DND-41 (cell line): Measurements from ENCODE around the gene OPALIN.

ENCODE experiments used
- ATAC-seq: fragments of 200-7000 bp; cut with Tn5 transposase; 3 replicates; pipeline ENCODE4 v1.9.1; 2021; ENCODE audit warnings: low read depth; ENCODE audit not compliant: insufficient read depth
- DNase-seq: peaks from one replicate; pipeline ENCODE4 v3.0.0-alpha.2; 2020
- H2AFZ ChIP-seq: 2 replicates; pipeline ENCODE4 v1.6.0; 2012; ENCODE audit warnings: low read depth, low read length
- H3K27ac ChIP-seq: 2 replicates; pipeline ENCODE4 v1.5.1; 2012; ENCODE audit warnings: low read length, inconsistent platforms
- H3K27me3 ChIP-seq: fragments of 200-600 bp; sonication (generic); 2 replicates; pipeline ENCODE4 v1.6.0; 2012; ENCODE audit warnings: low read length, mild to moderate bottlenecking, inconsistent platforms; ENCODE audit not compliant: insufficient read depth, poor library complexity
- H3K36me3 ChIP-seq: 2 replicates; pipeline ENCODE4 v1.5.1; 2012; ENCODE audit warnings: low read length, inconsistent platforms; ENCODE audit not compliant: insufficient read depth
- H3K4me1 ChIP-seq: 2 replicates; pipeline ENCODE4 v1.5.1; 2012; ENCODE audit warnings: mild to moderate bottlenecking, low read length; ENCODE audit not compliant: insufficient read depth
- H3K4me2 ChIP-seq: 2 replicates; pipeline ENCODE4 v1.6.0; 2012; ENCODE audit warnings: mild to moderate bottlenecking, moderate library complexity, low read length, inconsistent platforms; ENCODE audit not compliant: insufficient read depth
- H3K4me3 ChIP-seq, 2 experiments: fragments of 200-600 bp in 1 of 2; shearing (Covaris generic) in 1 of 2; 2 replicates each; pipeline ENCODE4 v1.5.1; 2012 to 2016; ENCODE audit warnings: inconsistent platforms in 2 of 2, low read length in 2 of 2, mild to moderate bottlenecking in 2 of 2, low read depth in 1 of 2, moderate library complexity in 1 of 2
- H3K79me2 ChIP-seq: 2 replicates; pipeline ENCODE4 v1.6.0; 2012; ENCODE audit warnings: low read length, inconsistent platforms; ENCODE audit not compliant: insufficient read depth
- H3K9ac ChIP-seq: 2 replicates; pipeline ENCODE4 v1.6.0; 2012; ENCODE audit warnings: low read depth, mild to moderate bottlenecking, inconsistent platforms, low read length, moderate library complexity
- H3K9me3 ChIP-seq: 2 replicates; pipeline ENCODE4 v1.5.1; 2012; ENCODE audit warnings: low read length, moderate library complexity, mild to moderate bottlenecking, inconsistent platforms; ENCODE audit not compliant: insufficient read depth, severe bottlenecking
- H4K20me1 ChIP-seq: 2 replicates; pipeline ENCODE4 v1.6.0; 2012; ENCODE audit warnings: low read length; ENCODE audit not compliant: insufficient read depth
- EZH2 ChIP-seq: IDR thresholded peaks from 3 replicates; pipeline ENCODE4 v1.6.1; 2012; ENCODE audit warnings: borderline replicate concordance, low read depth, mild to moderate bottlenecking, moderate library complexity, low read length, inconsistent platforms; ENCODE audit not compliant: severe bottlenecking
- TF ChIP-seq, protein P1 (sequence below): IDR thresholded peaks from 2 replicates; pipeline ENCODE4 v1.5.1; 2012; ENCODE audit warnings: borderline replicate concordance, low read length, moderate library complexity, mild to moderate bottlenecking; ENCODE audit not compliant: poor library complexity, severe bottlenecking; ENCODE audit errors: extremely low read depth

OPALIN gene

DNA sequence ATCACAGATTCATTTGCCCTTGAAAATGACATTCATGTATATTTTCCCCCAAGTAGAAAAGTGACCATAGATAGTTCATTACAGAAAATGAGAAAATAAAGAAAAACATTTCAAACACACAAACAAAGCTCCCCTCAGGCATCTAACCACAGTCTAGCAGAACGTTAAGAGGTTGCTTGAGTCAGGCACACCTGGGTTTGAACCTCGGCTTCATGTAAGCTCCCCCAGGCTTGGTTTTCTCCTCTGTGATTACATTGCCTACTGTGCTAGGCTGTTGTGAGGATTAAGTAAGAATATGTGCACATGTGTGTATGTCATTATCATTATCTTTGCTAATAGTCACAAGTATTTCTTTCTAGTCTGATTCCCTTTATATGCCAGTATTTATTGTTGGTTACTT lies 45.5 kb downstream of the OPALIN start:
- TF ChIP-seq EZH2, result no peak
- TF ChIP-seq, protein P1, sequence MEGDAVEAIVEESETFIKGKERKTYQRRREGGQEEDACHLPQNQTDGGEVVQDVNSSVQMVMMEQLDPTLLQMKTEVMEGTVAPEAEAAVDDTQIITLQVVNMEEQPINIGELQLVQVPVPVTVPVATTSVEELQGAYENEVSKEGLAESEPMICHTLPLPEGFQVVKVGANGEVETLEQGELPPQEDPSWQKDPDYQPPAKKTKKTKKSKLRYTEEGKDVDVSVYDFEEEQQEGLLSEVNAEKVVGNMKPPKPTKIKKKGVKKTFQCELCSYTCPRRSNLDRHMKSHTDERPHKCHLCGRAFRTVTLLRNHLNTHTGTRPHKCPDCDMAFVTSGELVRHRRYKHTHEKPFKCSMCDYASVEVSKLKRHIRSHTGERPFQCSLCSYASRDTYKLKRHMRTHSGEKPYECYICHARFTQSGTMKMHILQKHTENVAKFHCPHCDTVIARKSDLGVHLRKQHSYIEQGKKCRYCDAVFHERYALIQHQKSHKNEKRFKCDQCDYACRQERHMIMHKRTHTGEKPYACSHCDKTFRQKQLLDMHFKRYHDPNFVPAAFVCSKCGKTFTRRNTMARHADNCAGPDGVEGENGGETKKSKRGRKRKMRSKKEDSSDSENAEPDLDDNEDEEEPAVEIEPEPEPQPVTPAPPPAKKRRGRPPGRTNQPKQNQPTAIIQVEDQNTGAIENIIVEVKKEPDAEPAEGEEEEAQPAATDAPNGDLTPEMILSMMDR, result no peak
- H3K4me1 ChIP-seq, result peaks cover 76% of the 10 kb centered on the region
- no peaks in the 10 kb centered on the region for H4K20me1 ChIP-seq
- peak overlapping the region; percentile 89 for H3K27ac ChIP-seq
- no peak overlapping the region for H2AFZ ChIP-seq
- peak overlapping the region; percentile 31 for H3K9ac ChIP-seq
- H3K27me3 ChIP-seq, result no peaks in the 10 kb centered on the region
- DNase-seq, result peak; percentile 66
- no peaks in the 10 kb centered on the region for H3K9me3 ChIP-seq
- ATAC-seq, result peak; percentile 90
- H3K4me3 ChIP-seq, result 0 out of 4 replicates have a peak overlapping the region, but pooled peaks of 1 of the 2 experiments have one; percentile 8
- peaks cover 30% of the 10 kb centered on the region for H3K36me3 ChIP-seq
- H3K79me2 ChIP-seq, result peaks cover 77% of the 10 kb centered on the region
- H3K4me2 ChIP-seq, result peak overlapping the region; percentile 49

DNA sequence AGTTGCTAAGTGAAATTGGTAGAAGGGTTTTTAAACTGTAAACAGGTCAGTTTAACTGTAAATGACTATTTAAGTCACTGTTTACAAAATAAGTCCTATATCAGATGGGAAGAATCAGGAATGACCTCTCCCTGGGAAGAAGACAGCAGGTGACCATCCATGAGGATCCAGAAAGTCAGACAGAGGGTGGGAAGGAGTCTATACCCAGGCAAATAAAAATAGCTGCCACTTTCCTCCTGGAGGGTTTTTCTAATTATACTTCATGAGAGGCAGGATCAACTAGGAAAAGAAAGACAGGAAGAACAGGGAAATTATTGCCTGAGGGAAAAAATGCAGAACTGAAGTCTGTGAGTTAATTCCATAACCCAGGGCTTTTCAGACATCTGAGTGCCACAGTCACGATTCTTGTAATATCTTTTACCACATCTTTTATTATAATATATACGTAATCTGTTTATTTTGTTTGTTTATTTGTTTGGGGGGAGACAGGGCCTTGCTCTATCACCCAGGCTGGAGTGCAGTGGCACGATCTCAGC lies 47.6 kb downstream of the OPALIN start:
- Histone ChIP-seq H3K36me3 (peaks cover 21% of the 10 kb centered on the region), H3K9me3 (no peaks in the 10 kb centered on the region), H3K4me2 (peak overlapping the region; percentile 28; the same call in 1 of the 2 replicates), H4K20me1 (no peaks in the 10 kb centered on the region), H3K9ac (peak overlapping the region; percentile 19; the same call in 1 of the 2 replicates), H3K27ac (peak overlapping the region; percentile 82), H3K4me3 (no peak overlapping the region), H3K4me1 (peaks cover 94% of the 10 kb centered on the region), H2AFZ (no peak overlapping the region), H3K27me3 (no peaks in the 10 kb centered on the region), H3K79me2 (peaks cover 87% of the 10 kb centered on the region)
- TF ChIP-seq, protein P1, result no peak
- TF ChIP-seq EZH2, result no peak
- DNase-seq, result no peak
- no peak for ATAC-seq

DNA sequence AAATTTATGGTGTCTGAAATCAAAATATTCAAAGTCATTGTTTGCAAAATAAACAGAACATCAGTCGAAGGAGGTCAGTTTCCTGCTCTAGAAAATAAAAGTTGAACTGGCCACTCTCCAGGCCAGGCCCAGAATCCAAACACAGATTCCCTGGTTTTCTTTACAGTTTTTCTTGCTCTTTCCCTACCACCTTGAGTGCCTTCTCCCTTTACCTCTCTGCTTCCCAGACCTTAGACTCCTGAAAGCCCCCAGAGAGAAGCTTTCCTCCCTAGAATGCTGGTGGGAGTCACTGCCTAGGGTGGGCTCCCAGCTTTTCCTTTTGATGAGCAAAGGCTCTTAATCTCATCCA lies 48.5 kb downstream of the OPALIN start:
- Histone ChIP-seq H3K27me3 (no peaks in the 10 kb centered on the region), H3K4me2 (peak overlapping the region; percentile 56), H3K4me3 (0 out of 4 replicates have a peak overlapping the region, but pooled peaks of 1 of the 2 experiments have one; percentile 5), H3K79me2 (peaks cover 89% of the 10 kb centered on the region), H3K9me3 (no peaks in the 10 kb centered on the region), H3K9ac (peak overlapping the region; percentile 42), H3K27ac (peak overlapping the region; percentile 82), H3K4me1 (peaks cover 94% of the 10 kb centered on the region), H3K36me3 (peaks cover 14% of the 10 kb centered on the region), H4K20me1 (no peaks in the 10 kb centered on the region), H2AFZ (no peak overlapping the region)
- no peak for DNase-seq
- TF ChIP-seq EZH2, result no peak
- TF ChIP-seq, protein P1, result no peak
- no peak for ATAC-seq
